GM19468 (cell line): ENCODE data around the gene DACT1.

ENCODE experiments used
- ATAC-seq: cut with Tn5 transposase; IDR thresholded peaks from one replicate; pipeline ENCODE4 v1.9.1; 2021; ENCODE audit warnings: mild to moderate bottlenecking, moderate library complexity, moderate number of reproducible peaks; ENCODE audit not compliant: unreplicated experiment; ENCODE audit errors: extremely low read depth

The DACT1 gene

GRCh38 chr14:58635091-58635830, 2.5 kb upstream of the DACT1 start:
- ATAC-seq: no peak

GRCh38 chr14:58636129-58636528, 1.6 kb upstream of the DACT1 start:
- ATAC-seq: no peak

GRCh38 chr14:58637040-58637390, 747 bp upstream of the DACT1 start:
- ATAC-seq: no peak

- ATAC-seq: peak; percentile 3
Observed at GRCh38 chr14:58638231-58639197, 752 bp downstream of the DACT1 start.

GRCh38 chr14:58639198-58639565, 1.4 kb downstream of the DACT1 start:
- ATAC-seq: no peak

GRCh38 chr14:58639842-58640484, 2.2 kb downstream of the DACT1 start:
- no peak for ATAC-seq

GRCh38 chr14:58640959-58641358, 3.2 kb downstream of the DACT1 start:
- ATAC-seq: no peak

GRCh38 chr14:58641509-58641908, 3.7 kb downstream of the DACT1 start:
- ATAC-seq: no peak

- no peak for ATAC-seq
Observed at GRCh38 chr14:58643366-58643765, 5.6 kb downstream of the DACT1 start.

GRCh38 chr14:58645641-58646040, 7.9 kb downstream of the DACT1 start:
- ATAC-seq: no peak

GRCh38 chr14:58646479-58646878, 8.7 kb downstream of the DACT1 start:
- ATAC-seq: no peak

GRCh38 chr14:58647777-58648176, 10.0 kb downstream of the DACT1 start:
- ATAC-seq: no peak

- no peak for ATAC-seq
Observed at GRCh38 chr14:58650857-58651256, 13.1 kb downstream of the DACT1 start.

GRCh38 chr14:58656671-58657411, 19.1 kb downstream of the DACT1 start:
- no peak for ATAC-seq

- ATAC-seq: no peak
Observed at GRCh38 chr14:58659061-58659460, 21.3 kb downstream of the DACT1 start.

GRCh38 chr14:58659846-58660245, 22.1 kb downstream of the DACT1 start:
- ATAC-seq: no peak

- no peak for ATAC-seq
Observed at GRCh38 chr14:58660407-58660806, 22.6 kb downstream of the DACT1 start.

GRCh38 chr14:58662018-58662417, 24.3 kb downstream of the DACT1 start:
- ATAC-seq: no peak

GRCh38 chr14:58662759-58663158, 25.0 kb downstream of the DACT1 start:
- no peak for ATAC-seq

GRCh38 chr14:58663494-58664111, 25.8 kb downstream of the DACT1 start:
- ATAC-seq: no peak
